HG03025 (cell line): ENCODE results near the gene IPCEF1.

Source experiments
- ATAC-seq: cut with Tn5 transposase; IDR thresholded peaks from one replicate; pipeline ENCODE4 v1.9.1; 2021; ENCODE audit warnings: mild to moderate bottlenecking, moderate library complexity; ENCODE audit not compliant: unreplicated experiment, low FRiP score

IPCEF1 gene

DNA sequence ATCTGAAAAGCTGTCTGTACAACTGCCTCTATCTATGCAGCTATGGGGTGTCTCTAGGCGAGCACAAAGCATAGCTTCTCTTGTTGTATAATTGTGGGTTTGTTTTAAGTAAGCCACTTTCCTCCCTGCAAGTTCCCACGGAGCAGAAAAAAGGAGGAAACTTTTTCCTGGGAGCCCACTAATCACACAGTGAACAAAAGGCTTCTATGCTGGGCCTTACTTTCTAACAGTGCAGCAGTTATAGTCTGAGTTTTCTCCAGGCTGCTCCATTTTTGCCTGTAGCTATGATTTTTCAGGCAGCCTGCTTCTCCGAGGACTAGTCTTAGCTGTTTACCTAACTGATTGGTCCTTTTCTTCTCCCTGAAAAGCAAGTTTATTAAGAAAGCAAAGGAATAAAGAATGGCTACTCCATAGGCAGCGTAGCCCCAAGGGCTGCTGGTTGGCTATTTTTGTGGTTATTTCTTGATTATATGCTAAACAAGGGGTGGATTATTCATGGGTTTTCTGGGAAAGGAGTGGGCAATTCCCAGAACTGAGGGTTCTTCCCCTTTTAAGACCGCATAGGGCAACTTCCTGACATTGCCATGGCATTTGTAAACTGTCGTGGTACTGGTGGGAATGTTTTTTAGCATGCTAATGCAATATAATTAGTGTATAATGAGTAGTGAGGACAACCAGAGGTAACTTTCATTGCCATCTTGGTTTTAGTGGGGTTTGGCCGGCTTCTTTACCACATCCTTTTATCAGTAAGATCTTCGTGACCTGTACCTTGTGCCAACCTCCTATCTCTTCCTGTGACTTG lies 233.2 kb downstream of the IPCEF1 start:
- no peak for ATAC-seq

DNA sequence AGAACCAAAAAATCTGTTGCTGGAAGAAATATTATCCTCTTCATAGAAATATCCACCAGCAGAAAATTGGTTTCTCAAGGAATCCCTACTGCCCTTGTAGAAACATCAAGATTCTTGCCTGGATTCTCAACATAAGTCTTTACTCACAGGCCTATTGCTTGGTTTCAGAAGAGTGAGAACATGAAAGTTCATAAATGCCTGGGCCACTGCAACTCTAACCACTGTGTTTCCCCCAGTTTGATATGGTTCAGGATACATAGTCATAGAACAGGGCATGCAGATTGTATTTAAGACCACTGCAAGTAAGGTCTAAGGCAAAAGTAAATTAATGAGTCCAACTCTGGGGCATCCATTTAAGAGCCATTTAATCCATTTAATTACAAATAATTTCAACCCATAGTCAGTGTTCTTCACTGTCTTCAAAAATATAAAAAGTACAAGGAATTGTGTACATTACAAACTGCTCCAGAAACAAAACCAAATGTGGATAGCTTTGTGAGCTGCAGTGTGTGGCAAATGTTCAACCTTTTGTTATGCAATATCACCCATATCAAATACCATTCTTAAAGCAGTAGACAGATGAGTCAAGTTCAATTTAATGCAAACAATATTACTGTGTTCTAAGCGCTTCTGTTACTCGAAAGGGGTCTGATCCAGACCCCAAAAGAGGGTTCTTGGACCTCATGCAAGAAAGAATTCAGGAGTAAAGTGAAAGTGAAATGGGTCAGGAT lies 234.2 kb downstream of the IPCEF1 start:
- ATAC-seq, result no peak

DNA sequence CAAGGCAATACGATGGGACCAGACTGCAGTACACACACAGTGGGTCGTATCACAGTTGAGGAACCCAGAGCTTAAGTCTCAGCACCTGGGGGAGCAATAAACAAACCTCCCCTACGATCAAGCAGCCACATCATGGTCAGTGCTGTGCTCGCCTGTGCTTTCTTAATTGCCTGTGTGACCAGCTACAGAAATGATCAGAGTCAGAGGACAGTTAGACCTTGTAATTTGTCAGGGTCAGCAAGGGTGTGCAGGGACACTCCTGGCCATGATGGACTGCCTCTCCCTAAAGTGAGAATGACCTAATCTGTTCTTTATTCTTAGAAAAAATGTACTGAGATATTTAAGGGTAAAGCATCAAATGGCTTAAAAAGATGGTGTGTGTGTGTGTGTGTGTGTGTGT lies 239.1 kb downstream of the IPCEF1 start:
- no peak for ATAC-seq

DNA sequence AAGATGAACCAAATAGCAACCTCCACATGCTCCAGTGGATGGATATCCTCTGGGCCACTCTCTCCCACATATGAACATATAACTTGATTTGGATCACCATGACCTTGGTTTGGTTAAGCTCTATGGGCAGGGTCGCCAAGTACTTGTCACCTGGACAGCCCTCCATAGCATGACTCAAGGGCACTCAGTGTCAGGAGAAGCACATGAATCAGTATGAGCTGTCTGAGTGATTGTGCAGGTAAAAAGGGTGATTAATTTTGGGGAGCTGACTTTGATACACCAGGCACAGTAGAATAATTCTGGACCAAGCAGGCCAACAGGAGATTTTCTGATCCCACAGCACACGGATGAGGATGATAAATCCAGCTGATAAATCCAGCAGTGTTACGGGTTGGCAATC lies 243.2 kb downstream of the IPCEF1 start:
- ATAC-seq, result no peak

DNA sequence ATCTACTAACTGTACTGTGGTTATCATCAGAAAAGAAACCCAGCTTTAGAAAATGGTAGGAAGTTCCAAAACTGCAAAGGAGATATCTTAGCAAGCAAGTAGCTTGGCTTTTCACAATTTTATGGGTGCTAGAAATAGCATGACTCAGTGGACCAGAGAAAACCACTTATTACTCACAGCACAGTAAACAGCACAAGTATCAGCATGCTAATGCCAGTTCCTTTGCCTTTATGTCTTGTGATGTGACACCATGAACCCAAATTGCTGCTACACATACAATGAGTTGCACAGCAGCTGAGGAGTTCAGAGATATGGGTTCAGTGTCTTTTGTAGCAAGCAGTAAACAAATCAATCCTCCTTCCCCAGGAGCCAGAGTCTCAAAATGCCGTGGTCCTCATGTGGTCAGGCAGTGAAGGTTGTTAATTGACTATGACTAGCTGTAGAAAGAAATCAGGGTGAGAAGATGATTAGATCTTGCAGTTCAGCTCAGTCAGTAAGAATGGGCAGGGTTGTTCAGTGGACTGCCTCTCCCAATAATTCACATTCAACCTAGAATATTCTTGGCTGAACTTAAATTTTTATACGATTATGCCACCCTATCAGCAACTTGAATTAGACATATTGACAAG lies 244.3 kb downstream of the IPCEF1 start:
- ATAC-seq, result no peak

DNA sequence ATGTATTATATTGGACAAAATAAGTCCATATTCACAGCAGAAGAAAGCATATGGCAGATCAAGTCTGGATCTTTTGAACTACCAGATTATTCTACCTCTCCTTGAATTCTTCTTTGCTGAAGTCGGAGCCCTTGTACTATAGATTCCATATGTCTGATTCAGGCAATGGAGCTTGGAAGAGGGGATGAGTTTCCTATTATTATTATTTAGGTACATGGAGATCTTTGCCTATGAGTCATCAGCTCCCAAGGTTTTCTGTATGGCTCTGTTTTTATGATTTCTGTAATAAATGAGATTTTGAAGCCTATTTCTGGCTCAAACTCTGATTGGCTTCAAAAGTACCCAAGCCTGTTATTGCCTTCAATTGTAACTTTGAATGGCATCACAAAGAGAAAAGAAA lies 245.6 kb downstream of the IPCEF1 start:
- no peak for ATAC-seq

DNA sequence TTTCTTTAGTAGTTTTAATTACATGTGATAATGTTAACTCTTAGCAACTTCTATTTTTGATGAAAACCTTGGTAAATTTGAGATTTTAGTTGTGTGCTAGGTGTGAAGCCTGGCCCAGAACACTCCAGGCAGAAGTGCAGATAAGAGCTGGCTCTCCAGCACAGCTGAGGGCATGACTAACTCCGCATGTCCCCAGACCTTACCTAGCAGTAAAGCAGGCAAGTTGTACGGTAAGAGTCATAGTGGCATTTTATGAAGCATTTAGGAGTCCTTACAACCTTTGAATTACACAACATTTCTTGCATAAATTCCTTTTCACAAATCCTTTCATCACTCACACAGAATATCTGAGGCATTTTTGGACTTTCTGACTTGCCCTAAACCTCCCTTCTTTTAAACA lies 250.4 kb downstream of the IPCEF1 start:
- no peak for ATAC-seq
